Duodenal mucosa (tissue), 2 donors: ENCODE results near the gene HLA-DMA.
A peak's percentile ranks its signal among the peaks of the same experiment; 100 is the strongest.
"Not testable (repeated sequence)": the region's sequence is repeated elsewhere in the genome, so short reads cannot be mapped to it uniquely, and the experiment has no call there.

Experiments used
- H3K27ac ChIP-seq: one replicate; pipeline ENCODE4 v1.7.0; 2013; ENCODE audit warnings: low read depth, low read length
- H3K27me3 ChIP-seq, 2 donors: one replicate each; pipeline ENCODE4 v1.7.0; 2013; ENCODE audit warnings: low read length in 2 of 2, control low read depth in 1 of 2; ENCODE audit not compliant: insufficient read depth in 2 of 2, control insufficient read depth in 1 of 2
- H3K36me3 ChIP-seq, 2 donors: one replicate each; pipeline ENCODE4 v1.7.0; 2013; ENCODE audit warnings: low read length in 2 of 2, control low read depth in 1 of 2; ENCODE audit not compliant: insufficient read depth in 2 of 2, control insufficient read depth in 1 of 2
- H3K4me1 ChIP-seq, 2 donors: one replicate each; pipeline ENCODE4 v1.7.0; 2013; ENCODE audit warnings: low read length in 2 of 2, control low read depth in 1 of 2; ENCODE audit not compliant: insufficient read depth in 2 of 2, control insufficient read depth in 1 of 2
- H3K4me3 ChIP-seq, 2 donors: one replicate each; pipeline ENCODE4 v1.7.0; 2013; ENCODE audit warnings: low read length in 2 of 2, low read depth in 1 of 2
- H3K9ac ChIP-seq, 2 donors: one replicate each; pipeline ENCODE4 v1.7.0; 2013; ENCODE audit warnings: low read length in 2 of 2, low read depth in 1 of 2
- H3K9me3 ChIP-seq, 2 donors: one replicate each; pipeline ENCODE4 v1.7.0; 2013; ENCODE audit warnings: low read length in 2 of 2, control low read depth in 1 of 2; ENCODE audit not compliant: control insufficient read depth in 1 of 2

The HLA-DMA gene

GRCh38 chr6:32943864-32944649, 8.8 kb downstream of the HLA-DMA start:
- Histone ChIP-seq H3K4me3 (peak overlapping the region in 1 of 2 donors; percentile 38), H3K27ac (peak overlapping the region; percentile 26), H3K9ac (no peak overlapping the region), H3K27me3 (no peaks in the 10 kb centered on the region), H3K4me1 (peaks cover 22 to 32% of the 10 kb centered on the region in 2 donors), H3K36me3 (no peaks in the 10 kb centered on the region), H3K9me3 (no peaks in the 10 kb centered on the region)

GRCh38 chr6:32942555-32943123, 10.3 kb downstream of the HLA-DMA start:
- H3K9ac ChIP-seq, H3K9me3 ChIP-seq, H3K36me3 ChIP-seq, H3K27ac ChIP-seq, H3K4me3 ChIP-seq, H3K27me3 ChIP-seq: not testable (repeated sequence)
- peaks cover 21 to 32% of the 10 kb centered on the region in 2 donors for H3K4me1 ChIP-seq

GRCh38 chr6:32941214-32941768, 11.6 kb downstream of the HLA-DMA start:
- H3K9ac ChIP-seq, result peak overlapping the region in 1 of 2 donors; percentile 24
- no peaks in the 10 kb centered on the region for H3K27me3 ChIP-seq
- peaks cover 8 to 9% of the 10 kb centered on the region in 2 donors for H3K36me3 ChIP-seq
- peaks cover 21 to 32% of the 10 kb centered on the region in 2 donors for H3K4me1 ChIP-seq
- peak overlapping the region; percentile 69 for H3K27ac ChIP-seq
- no peaks in the 10 kb centered on the region for H3K9me3 ChIP-seq
- H3K4me3 ChIP-seq, result peak overlapping the region in 1 of 2 donors; percentile 86

GRCh38 chr6:32940656-32941213, 12.2 kb downstream of the HLA-DMA start, which contains the start of gene HLA-DMB:
Gene HLA-DMB (minus strand): TSS chr6:32941028. CDS start chr6:32940807, 221 bp downstream.
- no peaks in the 10 kb centered on the region for H3K9me3 ChIP-seq
- peak within 1 kb of the TSS; percentile 60 to 65 for H3K9ac ChIP-seq
- peaks cover 8 to 9% of the 10 kb centered on the region in 2 donors for H3K36me3 ChIP-seq
- no peaks in the 10 kb centered on the region for H3K27me3 ChIP-seq
- H3K27ac ChIP-seq, result peak within 1 kb of the TSS; percentile 69
- peaks cover 21 to 31% of the 10 kb centered on the region in 2 donors for H3K4me1 ChIP-seq
- peak within 1 kb of the TSS; percentile 76 to 86 for H3K4me3 ChIP-seq

GRCh38 chr6:32938494-32938893, 14.4 kb downstream of the HLA-DMA start:
- H3K27ac ChIP-seq, result no peak overlapping the region
- H3K36me3 ChIP-seq, result peaks cover 8 to 9% of the 10 kb centered on the region in 2 donors
- H3K4me3 ChIP-seq, result peak overlapping the region in 1 of 2 donors; percentile 8
- peaks cover 13 to 15% of the 10 kb centered on the region in 2 donors for H3K4me1 ChIP-seq
- H3K27me3 ChIP-seq, result no peaks in the 10 kb centered on the region
- H3K9me3 ChIP-seq, result no peaks in the 10 kb centered on the region
- H3K9ac ChIP-seq, result no peak overlapping the region

- H3K9me3 ChIP-seq, result no peaks in the 10 kb centered on the region
- no peak overlapping the region for H3K9ac ChIP-seq
- peaks cover 8 to 13% of the 10 kb centered on the region in 2 donors for H3K4me1 ChIP-seq
- H3K36me3 ChIP-seq, result peaks cover 8 to 9% of the 10 kb centered on the region in 2 donors
- no peak overlapping the region for H3K27ac ChIP-seq
- no peak overlapping the region for H3K4me3 ChIP-seq
- H3K27me3 ChIP-seq, result no peaks in the 10 kb centered on the region
These were observed 15.7 kb downstream of the HLA-DMA start for GRCh38 chr6:32937230-32937633.

- Histone ChIP-seq H3K4me3 (no peak overlapping the region), H3K4me1 (peaks cover 8 to 13% of the 10 kb centered on the region in 2 donors), H3K27ac (no peak overlapping the region), H3K9me3 (no peaks in the 10 kb centered on the region), H3K27me3 (no peaks in the 10 kb centered on the region), H3K9ac (no peak overlapping the region), H3K36me3 (peaks cover 8 to 9% of the 10 kb centered on the region in 2 donors)
These were observed 16.4 kb downstream of the HLA-DMA start for GRCh38 chr6:32936239-32937152.

GRCh38 chr6:32935551-32936238, 17.2 kb downstream of the HLA-DMA start:
- Histone ChIP-seq H3K9ac (no peak overlapping the region), H3K27ac (no peak overlapping the region), H3K4me3 (no peak overlapping the region)

GRCh38 chr6:32933661-32934085, 19.2 kb downstream of the HLA-DMA start:
- Histone ChIP-seq H3K4me1 (no peaks in the 10 kb centered on the region), H3K27ac (no peak overlapping the region), H3K4me3 (no peak overlapping the region)

More at GRCh38 chr6:32935551-32936238, 17.2 kb downstream of the HLA-DMA start:
- Histone ChIP-seq H3K36me3 (peaks cover 8 to 9% of the 10 kb centered on the region in 2 donors), H3K27me3 (no peaks in the 10 kb centered on the region), H3K9me3 (no peaks in the 10 kb centered on the region), H3K4me1 (peaks cover 4 to 7% of the 10 kb centered on the region in 2 donors)

More at GRCh38 chr6:32933661-32934085, 19.2 kb downstream of the HLA-DMA start:
- Histone ChIP-seq H3K9ac (no peak overlapping the region), H3K9me3 (no peaks in the 10 kb centered on the region), H3K27me3 (no peaks in the 10 kb centered on the region), H3K36me3 (peaks cover 7 to 9% of the 10 kb centered on the region in 2 donors)
